ENCODE results near the gene DNAJB13.

The DNAJB13 gene

GRCh38 chr11:74001822-74002286 lies 51.0 kb downstream of the DNAJB13 start:
- DNase-seq: no peak

- no peak for DNase-seq
Measured at GRCh38 chr11:74002832-74003231, 52.0 kb downstream of the DNAJB13 start.

- no peak for DNase-seq
Measured at GRCh38 chr11:74004046-74004695, 53.3 kb downstream of the DNAJB13 start.

GRCh38 chr11:74004759-74005615 lies 54.2 kb downstream of the DNAJB13 start:
- DNase-seq: no peak

GRCh38 chr11:74005721-74006517 lies 55.1 kb downstream of the DNAJB13 start:
- no peak for DNase-seq

GRCh38 chr11:74006743-74007304 lies 56.0 kb downstream of the DNAJB13 start:
- no peak for DNase-seq

- no peak for DNase-seq
Measured at GRCh38 chr11:74007691-74008372, 57.0 kb downstream of the DNAJB13 start.

- no peak for DNase-seq
Measured at GRCh38 chr11:74008373-74009229, 57.8 kb downstream of the DNAJB13 start, which contains the start of gene UCP3. Gene UCP3 (minus strand): TSS chr11:74009085. CDS start chr11:74007042, 2,043 bp downstream.

- DNase-seq: no peak
Measured at GRCh38 chr11:74009230-74009547, 58.4 kb downstream of the DNAJB13 start.

GRCh38 chr11:74009675-74010305 lies 59.0 kb downstream of the DNAJB13 start:
- DNase-seq: no peak

GRCh38 chr11:74010306-74011300 lies 59.8 kb downstream of the DNAJB13 start:
- no peak for DNase-seq

GRCh38 chr11:74011360-74012073 lies 60.7 kb downstream of the DNAJB13 start:
- no peak for DNase-seq

- no peak for DNase-seq
Measured at GRCh38 chr11:74012074-74012809, 61.4 kb downstream of the DNAJB13 start.

- DNase-seq: no peak
Measured at GRCh38 chr11:74013141-74013540, 62.3 kb downstream of the DNAJB13 start.

GRCh38 chr11:74014880-74015279 lies 64.1 kb downstream of the DNAJB13 start:
- no peak for DNase-seq

- no peak for DNase-seq
Measured at GRCh38 chr11:74015919-74016684, 65.3 kb downstream of the DNAJB13 start.

- no peak for DNase-seq
Measured at GRCh38 chr11:74017631-74018030, 66.8 kb downstream of the DNAJB13 start.

Measured in NCI-H446 treated with DMSO at 0.1 percent for 48 hours (cell line).